Measurements from ENCODE around the gene KCNMB1.

- TF ChIP-seq CTCF (IDR thresholded peaks at IDR 0.05) (no peak), ZFX (IDR thresholded peaks at IDR 0.05; ENCODE audit: borderline replicate concordance) (no peak)
These were observed 16.2 kb downstream of the KCNMB1 start for GRCh38 chr5:170372971-170373370.
